NT2/D1 (cell line): ENCODE data around the gene RASGRP2.

Experiments used
- DNase-seq: peaks from one replicate; pipeline ENCODE4 v3.0.0-alpha.2; 2011; ENCODE audit warnings: low read depth, low spot score
- H3K27me3 ChIP-seq: 2 replicates; pipeline ENCODE4 v1.6.0; 2011; ENCODE audit warnings: mild to moderate bottlenecking; ENCODE audit not compliant: insufficient read length, insufficient read depth
- H3K36me3 ChIP-seq: 2 replicates; pipeline ENCODE4 v1.6.1; 2011; ENCODE audit warnings: mild to moderate bottlenecking, low read length, mixed read lengths; ENCODE audit not compliant: insufficient read depth, insufficient read length
- H3K4me1 ChIP-seq: 2 replicates; pipeline ENCODE4 v1.5.1; 2011; ENCODE audit not compliant: insufficient read depth, insufficient read length
- H3K4me3 ChIP-seq: 2 replicates; pipeline ENCODE4 v1.5.1; 2011; ENCODE audit warnings: low read depth; ENCODE audit not compliant: insufficient read length
- H3K9ac ChIP-seq: 2 replicates; pipeline ENCODE4 v1.6.0; 2011; ENCODE audit warnings: low read depth; ENCODE audit not compliant: insufficient read length
- H3K9me3 ChIP-seq: 2 replicates; pipeline ENCODE4 v1.5.1; 2011; ENCODE audit warnings: mild to moderate bottlenecking, low read length; ENCODE audit not compliant: insufficient read depth
- SUZ12 ChIP-seq: IDR thresholded peaks from 2 replicates; pipeline ENCODE4 v1.6.1; 2011; ENCODE audit not compliant: insufficient read length, insufficient read depth; ENCODE audit errors: extremely low read depth
- YY1 ChIP-seq: IDR thresholded peaks from 2 replicates; pipeline ENCODE4 v1.6.1; 2011; ENCODE audit not compliant: insufficient read length, insufficient read depth
- ZNF274 ChIP-seq: IDR thresholded peaks from 2 replicates; pipeline ENCODE4 v1.6.1; 2011; ENCODE audit warnings: mild to moderate bottlenecking, low read depth, low read length

RASGRP2 gene

GRCh38 chr11:64753380-64754123 lies 9.6 kb upstream of the RASGRP2 start:
- no peak for DNase-seq
- Histone ChIP-seq H3K27me3 (no peaks in the 10 kb centered on the region), H3K4me1 (peaks cover 10% of the 10 kb centered on the region), H3K9me3 (no peaks in the 10 kb centered on the region), H3K9ac (no peak overlapping the region), H3K36me3 (no peaks in the 10 kb centered on the region), H3K4me3 (no peak overlapping the region)
- TF ChIP-seq ZNF274 = no peak
- TF ChIP-seq YY1 = no peak
- TF ChIP-seq SUZ12 = no peak

GRCh38 chr11:64753019-64753379 lies 9.1 kb upstream of the RASGRP2 start:
- H3K27me3 ChIP-seq = no peaks in the 10 kb centered on the region
- H3K4me3 ChIP-seq = no peak overlapping the region
- DNase-seq = no peak
- H3K36me3 ChIP-seq = no peaks in the 10 kb centered on the region
- no peaks in the 10 kb centered on the region for H3K9me3 ChIP-seq
- TF ChIP-seq YY1 (no peak), ZNF274 (no peak), SUZ12 (no peak)
- peaks cover 10% of the 10 kb centered on the region for H3K4me1 ChIP-seq
- H3K9ac ChIP-seq = no peak overlapping the region

- H3K27me3 ChIP-seq = no peaks in the 10 kb centered on the region
- TF ChIP-seq SUZ12 (no peak), ZNF274 (no peak), YY1 (no peak)
- no peak overlapping the region for H3K4me3 ChIP-seq
- no peak overlapping the region for H3K9ac ChIP-seq
- no peak for DNase-seq
- no peaks in the 10 kb centered on the region for H3K9me3 ChIP-seq
- H3K4me1 ChIP-seq = peaks cover 10% of the 10 kb centered on the region
- no peaks in the 10 kb centered on the region for H3K36me3 ChIP-seq
Measured at GRCh38 chr11:64752175-64752970, 8.4 kb upstream of the RASGRP2 start.

- Histone ChIP-seq H3K4me1 (peaks cover 10% of the 10 kb centered on the region), H3K9me3 (no peaks in the 10 kb centered on the region), H3K27me3 (peaks cover 5% of the 10 kb centered on the region), H3K9ac (no peak overlapping the region), H3K36me3 (no peaks in the 10 kb centered on the region), H3K4me3 (no peak overlapping the region)
- no peak for DNase-seq
- TF ChIP-seq YY1 = no peak
- no peak for TF ChIP-seq ZNF274
- no peak for TF ChIP-seq SUZ12
Measured at GRCh38 chr11:64751580-64751979, 7.6 kb upstream of the RASGRP2 start.

- no peak for DNase-seq
- Histone ChIP-seq H3K9ac (no peak overlapping the region), H3K4me1 (peaks cover 13% of the 10 kb centered on the region), H3K27me3 (peaks cover 9% of the 10 kb centered on the region), H3K9me3 (no peaks in the 10 kb centered on the region), H3K36me3 (no peaks in the 10 kb centered on the region), H3K4me3 (no peak overlapping the region)
- TF ChIP-seq ZNF274 (no peak), SUZ12 (no peak), YY1 (no peak)
Measured at GRCh38 chr11:64751136-64751535, 7.2 kb upstream of the RASGRP2 start.

- no peak overlapping the region for H3K4me3 ChIP-seq
- DNase-seq = no peak
- H3K9ac ChIP-seq = no peak overlapping the region
- no peaks in the 10 kb centered on the region for H3K9me3 ChIP-seq
- no peaks in the 10 kb centered on the region for H3K36me3 ChIP-seq
- H3K27me3 ChIP-seq = peaks cover 10% of the 10 kb centered on the region
- TF ChIP-seq SUZ12 (no peak), YY1 (no peak), ZNF274 (no peak)
- peaks cover 12% of the 10 kb centered on the region for H3K4me1 ChIP-seq
Measured at GRCh38 chr11:64750361-64751054, 6.6 kb upstream of the RASGRP2 start.

- H3K27me3 ChIP-seq = peaks cover 29% of the 10 kb centered on the region
- TF ChIP-seq YY1 = no peak
- no peak for TF ChIP-seq SUZ12
- TF ChIP-seq ZNF274 = no peak
- H3K9me3 ChIP-seq = no peaks in the 10 kb centered on the region
- no peak overlapping the region for H3K4me3 ChIP-seq
- DNase-seq = no peak
- H3K36me3 ChIP-seq = no peaks in the 10 kb centered on the region
- peaks cover 21% of the 10 kb centered on the region for H3K4me1 ChIP-seq
- H3K9ac ChIP-seq = no peak overlapping the region
Measured at GRCh38 chr11:64747961-64748665, 4.2 kb upstream of the RASGRP2 start.
